NK-92 treated with Interleukin-12 subunit alpha and Interleukin-12 subunit beta, amount 100 ng/mL, for 24 hours (cell line): ENCODE results near the gene PIGT.
"Not testable (repeated sequence)": the region's sequence is repeated elsewhere in the genome, so short reads cannot be mapped to it uniquely, and the experiment has no call there.

Experiments
- DNase-seq: peaks from one replicate; lab custom pipeline; 2025; lab: John Stamatoyannopoulos, UW

PIGT gene

GRCh38 chr20:45462711-45463509 lies 47.0 kb downstream of the PIGT start:
- no peak for DNase-seq

GRCh38 chr20:45463709-45464108 lies 47.8 kb downstream of the PIGT start:
- no peak for DNase-seq

- DNase-seq: no peak
These were observed 49.7 kb downstream of the PIGT start for GRCh38 chr20:45465491-45466266.

- DNase-seq: no peak
These were observed 51.2 kb downstream of the PIGT start for GRCh38 chr20:45467172-45467571.

- DNase-seq: no peak
These were observed 51.9 kb downstream of the PIGT start for GRCh38 chr20:45467861-45468260.

- no peak for DNase-seq
These were observed 53.7 kb downstream of the PIGT start, which contains the start of gene WFDC2 for GRCh38 chr20:45469336-45470261. Gene WFDC2 (plus strand): TSS chr20:45469753. CDS start chr20:45469782, 29 bp downstream.

GRCh38 chr20:45470262-45470931 lies 54.5 kb downstream of the PIGT start:
- DNase-seq: no peak

- no peak for DNase-seq
These were observed 55.0 kb downstream of the PIGT start for GRCh38 chr20:45470937-45471336.

GRCh38 chr20:45472286-45472685 lies 56.3 kb downstream of the PIGT start:
- not testable (repeated sequence) for DNase-seq
